Activated CD4-positive, CD25-positive, alpha-beta regulatory T cell treated with anti-CD3 and anti-CD28 coated beads, Interleukin-2, amount 50 U/mL, for 72 hours (primary cell): ENCODE measurements around the gene RPL21.
"Not testable (repeated sequence)": the region's sequence is repeated elsewhere in the genome, so short reads cannot be mapped to it uniquely, and the experiment has no call there.

ENCODE experiments used
- DNase-seq: peaks from one replicate; pipeline ENCODE4 v3.0.0; 2021

Gene RPL21

DNA sequence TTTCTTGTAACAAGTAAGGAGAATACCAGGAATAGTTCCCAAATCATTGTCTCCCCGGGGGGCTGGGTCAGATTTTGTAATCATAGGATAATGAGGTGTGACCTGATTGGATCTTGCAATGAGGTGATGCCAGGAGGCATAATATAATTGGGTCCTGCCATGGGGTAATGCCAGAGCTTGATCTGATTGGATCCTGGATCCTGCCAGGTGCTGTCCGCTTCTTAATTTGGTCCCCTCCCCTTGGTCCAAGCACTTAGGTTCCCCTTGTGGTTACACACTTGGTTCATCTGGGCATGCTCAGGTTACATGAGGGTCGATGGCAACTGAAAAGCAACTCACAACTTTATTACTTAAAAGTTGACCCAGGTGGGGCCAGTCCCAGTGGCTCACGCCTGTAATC lies 39.4 kb downstream of the RPL21 start:
- DNase-seq = no peak

GRCh38 chr13:27291967-27292366 lies 40.6 kb downstream of the RPL21 start:
- not testable (repeated sequence) for DNase-seq

DNA sequence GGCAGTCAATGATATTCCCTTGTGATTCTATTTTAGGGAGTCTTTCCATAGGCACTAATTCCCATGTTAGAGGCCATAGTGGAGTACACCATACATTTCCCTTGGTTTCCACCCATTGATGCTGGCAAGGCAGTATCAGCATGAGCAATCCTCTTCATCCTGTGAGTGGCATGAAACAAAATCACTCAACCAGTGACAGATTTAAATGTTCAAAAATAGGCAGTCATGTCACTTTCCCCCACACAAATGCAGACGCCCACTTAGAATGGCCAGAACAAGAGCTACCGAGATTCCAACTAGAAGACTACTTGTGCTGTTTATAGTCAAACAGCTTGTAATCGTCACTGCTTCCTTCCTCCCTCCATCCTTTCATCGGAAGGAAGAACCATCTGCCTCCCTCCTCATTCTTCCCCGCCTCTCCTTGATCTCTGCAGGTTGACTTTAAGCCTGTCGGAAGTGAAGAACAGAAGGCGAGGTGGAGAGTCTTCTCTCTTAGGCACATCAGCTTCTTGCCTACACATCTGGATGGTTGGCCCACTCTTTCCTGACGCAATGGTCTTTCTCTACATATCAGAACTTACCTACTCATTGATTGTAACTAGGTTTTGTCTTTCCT lies 41.8 kb downstream of the RPL21 start:
- DNase-seq = no peak

DNA sequence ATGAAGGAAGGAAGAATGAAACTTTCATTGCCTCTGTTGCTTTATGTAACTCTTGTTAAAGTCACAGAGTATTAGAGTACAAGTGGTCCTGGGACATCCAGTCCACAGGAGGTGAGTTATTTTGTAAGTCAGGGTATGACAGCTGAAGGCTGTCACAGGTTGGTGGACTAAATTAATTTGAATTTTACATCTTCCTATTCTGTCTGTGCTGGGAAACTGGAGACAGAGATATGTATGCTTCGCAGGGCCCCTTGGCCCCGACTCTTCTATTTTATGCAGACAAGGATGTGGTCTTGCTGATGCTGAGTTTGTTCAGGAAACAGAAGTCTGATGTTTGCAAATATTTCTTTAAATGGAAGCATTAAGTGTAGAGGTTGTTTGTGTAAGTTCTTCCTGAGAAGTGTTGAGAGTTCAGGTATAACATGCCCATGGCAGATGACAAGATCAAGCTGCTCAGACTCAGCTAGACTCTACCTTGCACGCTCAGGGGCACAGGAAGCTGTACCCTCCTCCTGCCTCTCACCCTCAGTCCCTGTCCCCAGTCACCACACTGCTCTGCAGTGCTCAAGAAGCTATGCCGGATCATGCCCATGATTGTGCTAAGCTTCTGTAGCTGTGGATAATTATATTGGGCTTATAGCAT lies 42.6 kb downstream of the RPL21 start:
- DNase-seq = no peak

GRCh38 chr13:27295096-27295495 lies 43.7 kb downstream of the RPL21 start:
- DNase-seq = no peak

DNA sequence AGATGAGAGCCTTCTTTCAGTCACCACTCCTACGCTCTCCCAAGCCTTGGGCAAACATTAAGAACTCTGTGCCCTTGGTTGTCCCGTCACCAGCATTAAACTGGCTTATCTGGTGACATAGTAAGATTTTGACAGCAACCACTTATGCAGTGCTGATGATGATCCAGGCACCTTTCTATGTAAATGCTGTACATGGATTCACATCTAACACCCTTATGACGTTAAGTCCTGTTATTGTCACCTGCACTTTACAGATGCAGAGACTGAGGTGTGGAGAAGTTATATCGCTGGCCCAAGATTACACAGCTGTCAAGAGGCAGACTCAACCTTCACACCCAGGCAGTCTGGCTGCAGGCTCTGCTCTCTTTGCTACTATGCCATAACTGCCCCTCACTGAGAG lies 44.3 kb downstream of the RPL21 start:
- DNase-seq = no peak

DNA sequence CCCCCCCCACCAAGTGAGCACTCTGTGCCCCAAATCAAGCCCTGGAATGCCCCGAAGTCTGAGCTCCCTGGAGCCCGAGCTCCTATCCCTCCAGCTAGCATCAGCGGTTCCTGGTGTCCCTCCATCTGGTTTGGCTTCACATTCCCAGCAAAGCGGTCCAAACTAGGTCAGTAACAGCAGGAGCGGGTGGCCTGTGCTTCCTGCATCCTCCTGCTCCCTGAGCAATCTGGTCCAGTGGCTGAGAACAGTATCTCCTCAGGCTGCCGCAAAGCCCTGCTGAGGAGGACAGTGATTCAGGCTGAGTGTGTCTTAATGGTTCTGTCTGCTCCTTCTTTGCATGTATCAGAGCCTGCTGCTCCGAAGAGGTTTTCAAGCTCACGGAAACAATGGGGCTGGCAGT lies 45.1 kb downstream of the RPL21 start:
- DNase-seq = no peak

DNA sequence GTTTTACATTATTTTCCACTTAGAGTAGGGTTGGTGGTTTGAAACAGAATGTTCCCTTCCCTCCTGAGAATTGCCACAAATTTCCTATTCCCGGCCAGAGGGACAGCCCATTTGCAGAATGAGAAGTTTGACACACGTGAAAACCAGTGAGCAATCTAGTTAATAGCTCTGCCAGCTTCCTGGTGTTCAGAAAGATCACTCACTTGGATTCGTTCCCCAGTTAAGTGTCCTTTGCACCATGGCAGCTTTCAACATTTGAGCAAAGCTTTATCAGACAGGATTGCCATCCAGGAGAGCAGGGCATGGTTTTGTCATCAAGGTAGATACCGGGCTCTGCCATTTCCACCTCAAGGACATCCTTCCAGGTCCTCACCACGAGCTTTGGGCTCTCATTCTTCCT lies 47.5 kb downstream of the RPL21 start:
- DNase-seq = no peak

GRCh38 chr13:27300406-27300805 lies 49.0 kb downstream of the RPL21 start:
- not testable (repeated sequence) for DNase-seq

- DNase-seq = no peak
These were observed 49.7 kb downstream of the RPL21 start for GRCh38 chr13:27300941-27301586.

- no peak for DNase-seq
These were observed 51.4 kb downstream of the RPL21 start for GRCh38 chr13:27302643-27303262.

DNA sequence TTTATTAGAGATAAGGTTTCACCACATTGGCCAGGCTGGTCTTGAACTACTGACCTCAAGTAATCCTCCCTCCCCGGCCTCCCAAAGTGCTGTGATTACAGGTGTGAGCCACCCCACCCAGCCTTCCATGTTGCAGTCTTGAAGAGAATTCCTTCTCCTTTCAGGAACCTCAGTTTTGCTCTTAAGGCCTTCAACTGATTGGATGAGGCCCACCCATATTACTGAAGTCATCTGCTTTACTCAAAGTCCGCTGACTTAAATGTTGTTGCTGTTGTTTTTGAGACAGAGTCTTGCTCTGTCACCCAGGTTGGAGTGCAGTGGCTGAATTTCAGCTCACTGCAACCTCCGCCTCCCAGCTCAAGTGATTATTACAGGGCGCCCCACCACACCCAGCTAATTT lies 52.7 kb downstream of the RPL21 start:
- no peak for DNase-seq

GRCh38 chr13:27304611-27305010 lies 53.3 kb downstream of the RPL21 start:
- DNase-seq = no peak
